IMR-90 (cell line): ENCODE measurements around the gene RBMS3. TPM values are rescaled to one million over a fixed set of nuclear protein-coding genes. Genes with fewer than 3 reads are reported as not detected.

Source experiments
- ATAC-seq: fragments of 200-7000 bp; cut with Tn5 transposase; 2 replicates; pipeline ENCODE4 v1.9.1; 2020; ENCODE audit warnings: low read depth, mild to moderate bottlenecking, moderate library complexity
- BruUV-seq: library from RNA; stranded (reverse); fragments of 400-500 nt; replicated peaks from 2 replicates; lab custom pipeline; 2021; lab: Mats Ljungman, UMichigan
- CTCF ChIA-PET: fragments of 300-600 bp; formaldehyde crosslinking; extraction: SDS; loops from one replicate; lab custom pipeline; 2021; ENCODE audit warnings: antibody characterized with exemption; lab: Yijun Ruan, JAX
- POLR2A ChIA-PET: fragments of 300-600 bp; sonication (Branson Sonifier 250); formaldehyde crosslinking; loops from one replicate; lab custom pipeline; 2022; ENCODE audit warnings: antibody characterized with exemption; ENCODE audit not compliant: unreplicated experiment; lab: Charles Lee
- DNase-seq: peaks from one replicate; pipeline ENCODE4 v3.0.0; 2013
- H2AFZ ChIP-seq: replicated peaks from 2 replicates; pipeline ENCODE3; 2013; ENCODE audit warnings: low read length, mild to moderate bottlenecking; ENCODE audit not compliant: poor library complexity
- H2AK5ac ChIP-seq: 2 replicates; pipeline ENCODE4 v1.6.1; 2013; ENCODE audit warnings: low read depth, low read length, inconsistent platforms
- H2AK9ac ChIP-seq: replicated peaks from 2 replicates; pipeline ENCODE3; 2013; ENCODE audit warnings: mild to moderate bottlenecking, low read depth, low read length, moderate library complexity; ENCODE audit not compliant: poor library complexity
- H2BK120ac ChIP-seq: 2 replicates; pipeline ENCODE4 v1.6.1; 2013; ENCODE audit warnings: low read depth, low read length, inconsistent platforms
- H2BK15ac ChIP-seq: 3 replicates; pipeline ENCODE4 v1.6.1; 2013; ENCODE audit warnings: low read depth, low read length, inconsistent platforms
- H2BK20ac ChIP-seq: 2 replicates; pipeline ENCODE4 v1.6.1; 2013; ENCODE audit warnings: low read depth, mild to moderate bottlenecking, inconsistent platforms, low read length, moderate library complexity
- H2BK5ac ChIP-seq: 2 replicates; pipeline ENCODE4 v1.6.1; 2013; ENCODE audit warnings: mild to moderate bottlenecking, low read depth, low read length, inconsistent platforms; ENCODE audit not compliant: poor library complexity, severe bottlenecking
- H3K14ac ChIP-seq: replicated peaks from 2 replicates; pipeline ENCODE4 v1.6.1; 2013; ENCODE audit warnings: low read depth, low read length, inconsistent platforms
- H3K18ac ChIP-seq: 2 replicates; pipeline ENCODE4 v1.6.1; 2013; ENCODE audit warnings: low read depth, low read length, control low read depth
- H3K23ac ChIP-seq: 2 replicates; pipeline ENCODE4 v1.6.1; 2013; ENCODE audit warnings: low read depth, low read length, inconsistent platforms
- H3K27ac ChIP-seq: 2 replicates; pipeline ENCODE4 v1.5.1; 2013; ENCODE audit warnings: mild to moderate bottlenecking, control low read depth, low read length; ENCODE audit not compliant: insufficient read depth
- H3K27me3 ChIP-seq: 2 replicates; pipeline ENCODE4 v1.6.1; 2013; ENCODE audit warnings: low read length; ENCODE audit not compliant: control insufficient read depth, insufficient read depth
- H3K36me3 ChIP-seq: 2 replicates; pipeline ENCODE4 v1.6.1; 2013; ENCODE audit warnings: low read length, mixed read lengths; ENCODE audit not compliant: control insufficient read depth, insufficient read depth
- H3K4ac ChIP-seq: 2 replicates; pipeline ENCODE4 v1.6.1; 2013; ENCODE audit warnings: low read depth, low read length, inconsistent platforms
- H3K4me1 ChIP-seq: 2 replicates; pipeline ENCODE4 v1.6.1; 2013; ENCODE audit warnings: low read length, mixed read lengths; ENCODE audit not compliant: control insufficient read depth, insufficient read depth
- H3K4me2 ChIP-seq: 2 replicates; pipeline ENCODE4 v1.6.1; 2013; ENCODE audit warnings: low read depth, mild to moderate bottlenecking, control low read depth, low read length, moderate library complexity
- H3K4me3 ChIP-seq: 2 replicates; pipeline ENCODE4 v1.5.1; 2013; ENCODE audit warnings: low read depth, mild to moderate bottlenecking, control low read depth, low read length, moderate library complexity; ENCODE audit not compliant: insufficient read depth
- H3K56ac ChIP-seq: 2 replicates; pipeline ENCODE4 v1.6.1; 2013; ENCODE audit warnings: low read length, inconsistent platforms; ENCODE audit not compliant: insufficient read depth; ENCODE audit errors: extremely low read depth
- H3K79me1 ChIP-seq, 2 experiments: 2 replicates each; pipeline ENCODE4 v1.6.1; 2013; ENCODE audit warnings: low read length in 2 of 2, inconsistent platforms in 1 of 2, low read depth in 1 of 2
- H3K9ac ChIP-seq: 2 replicates; pipeline ENCODE4 v1.6.1; 2013; ENCODE audit warnings: low read depth, low read length, control low read depth
- H3K9me1 ChIP-seq: 2 replicates; pipeline ENCODE4 v1.6.1; 2013; ENCODE audit warnings: low read length, inconsistent platforms; ENCODE audit not compliant: insufficient read depth
- H3K9me3 ChIP-seq: 2 replicates; pipeline ENCODE4 v1.6.1; 2013; ENCODE audit warnings: low read length; ENCODE audit not compliant: control insufficient read depth, insufficient read depth
- H4K20me1 ChIP-seq: 2 replicates; pipeline ENCODE4 v1.6.1; 2013; ENCODE audit warnings: low read length, inconsistent platforms; ENCODE audit not compliant: insufficient read depth
- H4K5ac ChIP-seq: 2 replicates; pipeline ENCODE4 v1.6.1; 2013; ENCODE audit warnings: mild to moderate bottlenecking, low read depth, low read length, control low read depth
- H4K8ac ChIP-seq, 2 experiments: 2 replicates each; pipeline ENCODE4 v1.6.1; 2013; ENCODE audit warnings: low read depth in 2 of 2, low read length in 2 of 2, control low read depth in 1 of 2, inconsistent platforms in 1 of 2
- H4K91ac ChIP-seq: 2 replicates; pipeline ENCODE4 v1.6.1; 2013; ENCODE audit warnings: low read depth, low read length, inconsistent platforms; ENCODE audit not compliant: insufficient read depth
- BHLHE40 ChIP-seq: fragments of 150-350 bp; IDR thresholded peaks from 2 replicates; pipeline ENCODE4 v1.6.1; 2016; ENCODE audit warnings: mild to moderate bottlenecking, low read depth, low read length
- CEBPB ChIP-seq: IDR thresholded peaks from 2 replicates; pipeline ENCODE4 v1.6.1; 2012; ENCODE audit warnings: low read depth, low read length, improper control_type of control experiment
- FOS ChIP-seq: fragments of 150-350 bp; IDR thresholded peaks from 2 replicates; pipeline ENCODE4 v1.6.1; 2016; ENCODE audit warnings: low read depth, low read length
- MAFK ChIP-seq: IDR thresholded peaks from 2 replicates; pipeline ENCODE4 v1.6.1; 2012; ENCODE audit warnings: low read depth, low read length, improper control_type of control experiment
- MAZ ChIP-seq: IDR thresholded peaks from 2 replicates; pipeline ENCODE4 v1.6.1; 2012; ENCODE audit warnings: low read depth, mild to moderate bottlenecking, low read length, improper control_type of control experiment, moderate library complexity, borderline replicate concordance
- MXI1 ChIP-seq: IDR thresholded peaks from 2 replicates; pipeline ENCODE4 v1.6.1; 2012; ENCODE audit warnings: low read depth, mild to moderate bottlenecking, low read length, moderate library complexity, borderline replicate concordance
- NFE2L2 ChIP-seq: fragments of 150-350 bp; IDR thresholded peaks from 2 replicates; pipeline ENCODE4 v1.6.1; 2016; ENCODE audit warnings: low read depth, mild to moderate bottlenecking, low read length
- POLR2A ChIP-seq: IDR thresholded peaks from 2 replicates; pipeline ENCODE4 v1.6.1; 2012; ENCODE audit warnings: mild to moderate bottlenecking, low read depth, low read length
- RCOR1 ChIP-seq: IDR thresholded peaks from 2 replicates; pipeline ENCODE4 v1.6.1; 2012; ENCODE audit warnings: mild to moderate bottlenecking, low read length, improper control_type of control experiment; ENCODE audit not compliant: insufficient replicate concordance
- RFX5 ChIP-seq: IDR thresholded peaks from 2 replicates; pipeline ENCODE4 v1.8.0; 2012; ENCODE audit warnings: low read depth, mild to moderate bottlenecking, low read length, moderate library complexity
- SMC3 ChIP-seq: fragments of 150-350 bp; IDR thresholded peaks from 2 replicates; pipeline ENCODE4 v1.6.1; 2016; ENCODE audit warnings: low read depth, mild to moderate bottlenecking, antibody characterized with exemption, low read length, moderate library complexity
- WGBS, 2 experiments: methylation state at CpG; one replicate each; pipeline versions ENCODE4 v1.1.5 to v1.1.7; 2013; ENCODE audit warnings: missing lambda C conversion rate in 2 of 2; ENCODE audit not compliant: insufficient read length in 1 of 2; ENCODE audit errors: extremely low coverage in 2 of 2; 5-methylcytosine and 5-hydroxymethylcytosine counted together
- dilution Hi-C: fragments of 300-500 bp; cut with HindIII; formaldehyde crosslinking; loops from one replicate; pipeline ENCODE4 v1.14.3; 2018; ENCODE audit warnings: low sequenced_read_pairs; ENCODE audit not compliant: unreplicated experiment
- in situ Hi-C: fragments of 300-500 bp; cut with MboI; formaldehyde crosslinking; loops from 3 replicates; pipeline ENCODE4 v1.14.3; 2019; ENCODE audit warnings: low sequenced_read_pairs, inconsistent platforms, mixed read lengths
- intact Hi-C: fragments of 100-400 bp; cut with micrococcal nuclease; formaldehyde crosslinking; loops from 2 replicates; pipeline ENCODE4 v1.10.0; 2022
- polyA plus RNA-seq, 3 experiments: library from polyadenylated mRNA; depleted of rRNA; stranded (reverse); fragments of >200 nt; gene quantifications; 2 replicates each; pipeline ENCODE4 v1.2.3, GENCODE V29; 2012; ENCODE audit warnings: low replicate concordance in 1 of 3
- total RNA-seq: library from RNA; depleted of rRNA; stranded (reverse); fragments of >200 nt; gene quantifications from 2 replicates; pipeline ENCODE4 v1.2.3, GENCODE V29; 2012
- TF ChIP-seq, protein P1 (sequence below): fragments of 150-350 bp; IDR thresholded peaks from 2 replicates; pipeline ENCODE4 v1.6.1; 2017; ENCODE audit warnings: mild to moderate bottlenecking, antibody characterized with exemption, low read length, low read depth
- TF ChIP-seq, protein P2 (sequence below): fragments of 150-350 bp; IDR thresholded peaks from 2 replicates; pipeline ENCODE4 v1.6.1; 2016; ENCODE audit warnings: low read depth, mild to moderate bottlenecking, low read length, moderate library complexity, borderline replicate concordance
- TF ChIP-seq, protein P3 (sequence below): conservative IDR thresholded peaks from 2 replicates; pipeline ENCODE4 v1.5.1; 2012; ENCODE audit warnings: mild to moderate bottlenecking, low read depth, low read length, improper control_type of control experiment

Gene RBMS3
- total and polyA plus RNA-seq, 2 of the 4 experiments (the other 2 are of a cell fraction), result 15.2 to 127 TPM

DNA sequence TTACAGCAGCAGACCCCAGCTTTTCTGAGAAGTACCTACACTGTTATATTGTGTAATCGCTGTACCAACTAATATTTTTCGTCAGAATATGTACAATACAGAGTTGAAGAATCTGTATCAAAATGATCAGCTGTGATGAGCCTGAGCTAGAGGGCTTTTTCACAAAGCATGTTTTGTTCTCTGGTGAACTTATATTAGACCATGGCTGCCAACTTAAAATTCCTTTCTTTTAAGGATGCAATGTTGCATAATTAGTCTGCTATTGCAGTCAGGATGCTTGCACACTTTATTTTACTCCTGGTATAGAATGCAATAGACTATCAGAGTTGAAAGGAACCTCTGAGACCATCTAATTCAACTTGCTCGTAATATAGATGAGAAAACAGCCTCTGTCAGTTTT, 127.8 kb downstream of the RBMS3 start:
- no peak overlapping the region for H3K4me3 ChIP-seq
- no peak overlapping the region for H2BK15ac ChIP-seq
- no peak overlapping the region for H3K27ac ChIP-seq
- intact Hi-C loops (no loop called here), dilution Hi-C loops (no loop called here), in situ Hi-C loops (no loop called here)
- no peak overlapping the region for H4K8ac ChIP-seq
- no peak overlapping the region for H4K5ac ChIP-seq
- ATAC-seq (no peak), DNase-seq (no peak)
- H2BK120ac ChIP-seq, result no peak overlapping the region
- no peaks in the 10 kb centered on the region for H3K36me3 ChIP-seq
- no peak overlapping the region for H2AFZ ChIP-seq
- H3K79me1 ChIP-seq, result peaks cover 31 to 52% of the 10 kb centered on the region in 2 experiments
- no CpG with 5 or more reads among the region's 3 CpGs for WGBS, 2 experiments
- peaks cover 4% of the 10 kb centered on the region; the same call in 1 of the 2 replicates for H3K4me1 ChIP-seq
- H2AK9ac ChIP-seq, result no peak overlapping the region
- ChIA-PET CTCF (interaction anchor here (0.6 kb wide), 1 partner anchor 568 kb away, joined by 3 read pairs; no protein-coding TSS in a partner anchor), POLR2A (no interaction called here)
- H3K9me1 ChIP-seq, result peaks cover 3% of the 10 kb centered on the region; the same call in 1 of the 2 replicates
- H4K91ac ChIP-seq, result no peak overlapping the region
- no peaks in the 10 kb centered on the region for H3K27me3 ChIP-seq
- H3K9me3 ChIP-seq, result no peaks in the 10 kb centered on the region
- H2BK20ac ChIP-seq, result no peak overlapping the region
- TF ChIP-seq MXI1 (no peak), MAZ (no peak), RFX5 (no peak), NFE2L2 (no peak), MAFK (no peak), POLR2A (no peak), BHLHE40 (no peak), FOS (no peak), SMC3 (no peak), CEBPB (no peak), RCOR1 (no peak)
- TF ChIP-seq, protein P1, sequence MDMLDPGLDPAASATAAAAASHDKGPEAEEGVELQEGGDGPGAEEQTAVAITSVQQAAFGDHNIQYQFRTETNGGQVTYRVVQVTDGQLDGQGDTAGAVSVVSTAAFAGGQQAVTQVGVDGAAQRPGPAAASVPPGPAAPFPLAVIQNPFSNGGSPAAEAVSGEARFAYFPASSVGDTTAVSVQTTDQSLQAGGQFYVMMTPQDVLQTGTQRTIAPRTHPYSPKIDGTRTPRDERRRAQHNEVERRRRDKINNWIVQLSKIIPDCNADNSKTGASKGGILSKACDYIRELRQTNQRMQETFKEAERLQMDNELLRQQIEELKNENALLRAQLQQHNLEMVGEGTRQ, result no peak
- TF ChIP-seq, protein P2, sequence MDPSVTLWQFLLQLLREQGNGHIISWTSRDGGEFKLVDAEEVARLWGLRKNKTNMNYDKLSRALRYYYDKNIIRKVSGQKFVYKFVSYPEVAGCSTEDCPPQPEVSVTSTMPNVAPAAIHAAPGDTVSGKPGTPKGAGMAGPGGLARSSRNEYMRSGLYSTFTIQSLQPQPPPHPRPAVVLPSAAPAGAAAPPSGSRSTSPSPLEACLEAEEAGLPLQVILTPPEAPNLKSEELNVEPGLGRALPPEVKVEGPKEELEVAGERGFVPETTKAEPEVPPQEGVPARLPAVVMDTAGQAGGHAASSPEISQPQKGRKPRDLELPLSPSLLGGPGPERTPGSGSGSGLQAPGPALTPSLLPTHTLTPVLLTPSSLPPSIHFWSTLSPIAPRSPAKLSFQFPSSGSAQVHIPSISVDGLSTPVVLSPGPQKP, result no peak
- TF ChIP-seq, protein P3, sequence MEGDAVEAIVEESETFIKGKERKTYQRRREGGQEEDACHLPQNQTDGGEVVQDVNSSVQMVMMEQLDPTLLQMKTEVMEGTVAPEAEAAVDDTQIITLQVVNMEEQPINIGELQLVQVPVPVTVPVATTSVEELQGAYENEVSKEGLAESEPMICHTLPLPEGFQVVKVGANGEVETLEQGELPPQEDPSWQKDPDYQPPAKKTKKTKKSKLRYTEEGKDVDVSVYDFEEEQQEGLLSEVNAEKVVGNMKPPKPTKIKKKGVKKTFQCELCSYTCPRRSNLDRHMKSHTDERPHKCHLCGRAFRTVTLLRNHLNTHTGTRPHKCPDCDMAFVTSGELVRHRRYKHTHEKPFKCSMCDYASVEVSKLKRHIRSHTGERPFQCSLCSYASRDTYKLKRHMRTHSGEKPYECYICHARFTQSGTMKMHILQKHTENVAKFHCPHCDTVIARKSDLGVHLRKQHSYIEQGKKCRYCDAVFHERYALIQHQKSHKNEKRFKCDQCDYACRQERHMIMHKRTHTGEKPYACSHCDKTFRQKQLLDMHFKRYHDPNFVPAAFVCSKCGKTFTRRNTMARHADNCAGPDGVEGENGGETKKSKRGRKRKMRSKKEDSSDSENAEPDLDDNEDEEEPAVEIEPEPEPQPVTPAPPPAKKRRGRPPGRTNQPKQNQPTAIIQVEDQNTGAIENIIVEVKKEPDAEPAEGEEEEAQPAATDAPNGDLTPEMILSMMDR, result no peak
- no peak overlapping the region for H2BK5ac ChIP-seq
- no peak overlapping the region for H3K56ac ChIP-seq
- H2AK5ac ChIP-seq, result no peak overlapping the region
- no peak overlapping the region for H3K23ac ChIP-seq
- no peak overlapping the region for H3K18ac ChIP-seq
- H4K20me1 ChIP-seq, result peaks cover 6% of the 10 kb centered on the region; the same call in 1 of the 2 replicates
- no peak overlapping the region for H3K14ac ChIP-seq
- no peak overlapping the region for H3K4ac ChIP-seq
- no TSS peak for BruUV-seq
- H3K4me2 ChIP-seq, result no peak overlapping the region
- no peak overlapping the region for H3K9ac ChIP-seq
